ENCODE measurements around the gene CD4.

Gene CD4

DNA sequence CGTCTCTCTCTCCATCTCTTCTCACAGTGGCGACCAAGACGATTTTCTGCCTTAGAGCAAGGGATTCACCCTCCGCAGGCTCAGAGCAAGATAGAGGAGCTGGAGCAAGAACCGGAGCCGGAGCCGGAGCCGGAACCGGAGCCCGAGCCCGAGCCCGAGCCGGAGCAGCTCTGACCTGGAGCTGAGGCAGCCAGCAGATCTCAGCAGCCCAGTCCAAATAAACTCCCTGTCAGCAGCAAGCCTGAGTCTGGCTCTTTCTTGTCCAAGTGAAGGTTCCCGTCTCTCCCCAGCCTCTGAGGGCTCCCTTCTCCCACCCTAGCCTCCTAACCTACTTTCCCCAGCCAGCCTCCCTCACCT lies 11.1 kb upstream of the CD4 start:
- Mint-ChIP-seq H3K4me1 (ENCODE audit: low read depth) (peaks cover 47% of the 10 kb centered on the region), H3K36me3 (ENCODE audit: low read depth) (no peaks in the 10 kb centered on the region), H3K27me3 (peaks cover 56% of the 10 kb centered on the region), H3K27ac (peak overlapping the region; percentile 74), H3K9me3 (no peaks in the 10 kb centered on the region), H3K4me3 (peak overlapping the region; percentile 78)
- intact Hi-C loops (cut with micrococcal nuclease) = loop anchor here (5.0 kb wide), 1 partner anchor 161 kb away; no protein-coding TSS in a partner anchor

DNA sequence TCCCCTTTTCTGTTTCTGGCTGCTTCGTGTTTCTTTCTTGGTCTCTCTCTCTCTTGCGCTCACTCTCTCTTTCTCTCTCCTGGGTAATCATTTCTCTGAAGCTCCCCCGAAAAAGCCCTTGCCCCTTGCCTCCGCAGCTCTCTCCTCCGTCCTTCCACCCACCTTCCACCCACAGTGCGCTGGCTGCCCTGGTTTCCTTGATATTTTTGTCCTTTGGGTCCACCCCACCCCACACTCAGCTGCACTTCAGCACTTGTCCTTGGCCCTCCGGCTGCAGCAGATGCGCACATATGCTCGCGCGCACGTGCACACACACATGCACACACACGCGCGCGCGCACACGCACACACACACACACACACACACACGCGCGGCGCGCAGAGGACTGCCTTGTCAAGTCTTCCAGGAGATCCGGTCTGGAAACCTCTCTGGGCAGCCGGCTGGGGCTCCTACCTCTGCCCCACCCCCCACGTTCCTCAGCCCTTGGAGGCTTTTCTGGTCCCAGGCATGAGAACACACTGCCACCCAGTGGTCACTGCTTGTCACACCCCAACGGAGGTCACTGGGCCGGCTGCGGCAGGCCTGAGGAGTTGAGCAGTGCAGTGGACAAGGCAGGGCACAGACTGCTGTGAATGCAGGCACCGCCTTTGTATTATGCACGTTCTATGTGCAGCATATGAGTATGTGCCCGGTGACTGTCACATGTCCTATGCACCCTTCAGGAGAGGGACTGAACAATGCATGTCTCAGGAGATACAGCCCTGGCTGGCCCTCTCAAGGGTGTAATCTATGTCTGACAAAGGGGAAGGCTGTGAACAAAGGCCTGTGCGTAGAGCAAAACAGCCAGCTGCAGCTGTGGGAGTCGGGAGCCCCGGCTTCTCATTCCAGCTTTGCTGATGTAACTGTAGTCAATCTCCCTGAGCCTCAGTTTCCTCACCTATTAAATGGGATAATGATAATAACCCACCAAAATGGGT lies 10.5 kb upstream of the CD4 start:
- Mint-ChIP-seq H3K4me3 (peak overlapping the region; percentile 78), H3K9me3 (no peaks in the 10 kb centered on the region), H3K27me3 (peaks cover 49% of the 10 kb centered on the region), H3K27ac (peak overlapping the region; percentile 74), H3K36me3 (ENCODE audit: low read depth) (no peaks in the 10 kb centered on the region), H3K4me1 (ENCODE audit: low read depth) (peaks cover 47% of the 10 kb centered on the region)
- intact Hi-C loops (cut with micrococcal nuclease) = loop anchor here (1.0 to 5.0 kb wide), 3 partner anchors 26 to 162 kb away; partner anchors contain the start of gene MLF2

DNA sequence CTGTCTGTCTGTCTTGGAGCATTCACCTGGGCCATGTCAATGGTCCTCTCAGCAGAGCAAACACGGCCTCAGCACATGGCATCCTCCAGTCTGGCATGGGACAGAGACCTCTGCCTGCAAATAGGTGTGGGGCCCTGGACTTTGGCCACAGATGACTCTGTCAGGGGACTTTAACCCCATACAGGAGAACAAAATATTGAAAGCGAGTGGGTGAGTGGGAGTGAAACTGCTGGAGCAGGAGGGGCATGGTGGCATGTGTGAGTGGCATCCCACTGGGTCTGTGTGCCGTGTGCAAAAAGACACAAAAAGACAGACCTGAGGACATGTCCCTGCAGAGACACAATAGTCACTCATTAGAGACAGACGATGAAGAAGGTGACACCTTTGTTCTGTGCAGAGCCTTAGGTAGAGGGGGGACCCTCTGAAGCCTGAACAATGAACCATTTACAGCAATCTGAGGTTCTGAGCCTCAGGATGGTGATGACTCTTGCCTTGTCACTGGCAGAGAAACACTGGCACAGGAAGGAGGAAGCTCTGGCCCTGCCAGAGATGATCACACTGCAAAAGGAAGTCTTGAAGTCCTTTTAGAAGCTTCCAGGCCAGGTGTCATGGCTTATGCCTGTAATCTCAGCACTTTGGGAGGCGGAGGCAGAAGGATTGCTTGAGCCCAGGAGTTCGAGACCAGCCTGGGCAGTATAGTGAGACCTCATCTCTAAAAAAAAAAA lies 9.5 kb upstream of the CD4 start:
- intact Hi-C loops (cut with micrococcal nuclease) = loop anchor here (1.0 to 5.0 kb wide), 3 partner anchors 27 to 163 kb away; partner anchors contain the start of gene MLF2
- Mint-ChIP-seq H3K27ac (peak overlapping the region; percentile 74), H3K4me1 (ENCODE audit: low read depth) (peaks cover 47% of the 10 kb centered on the region), H3K27me3 (peaks cover 39% of the 10 kb centered on the region), H3K36me3 (ENCODE audit: low read depth) (no peaks in the 10 kb centered on the region), H3K4me3 (no peak overlapping the region), H3K9me3 (no peaks in the 10 kb centered on the region)

DNA sequence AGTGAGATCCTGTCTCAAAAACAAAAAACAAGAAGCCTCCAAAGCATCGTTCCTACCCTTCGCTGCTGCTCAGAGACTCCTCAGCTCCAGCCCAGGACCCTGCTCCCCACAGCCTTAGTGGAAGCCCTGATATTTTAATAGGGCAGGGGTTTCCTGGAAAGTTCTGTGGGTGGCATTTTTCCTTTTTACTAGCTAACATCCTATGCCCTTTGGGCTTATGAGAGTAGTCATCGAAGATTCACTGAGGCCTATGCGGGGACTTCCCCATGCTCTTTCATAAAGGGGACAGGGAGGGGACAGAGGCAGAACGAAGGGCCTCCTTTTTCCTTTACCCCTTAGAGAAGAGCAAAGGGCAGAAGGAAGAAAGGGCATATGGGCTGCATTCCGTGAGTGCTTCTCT lies 8.8 kb upstream of the CD4 start:
- intact Hi-C loops (cut with micrococcal nuclease) = no loop called here
- Mint-ChIP-seq H3K4me3 (no peak overlapping the region), H3K9me3 (no peaks in the 10 kb centered on the region), H3K27me3 (peaks cover 32% of the 10 kb centered on the region), H3K36me3 (ENCODE audit: low read depth) (no peaks in the 10 kb centered on the region), H3K4me1 (ENCODE audit: low read depth) (peaks cover 53% of the 10 kb centered on the region), H3K27ac (peak overlapping the region; percentile 44)

DNA sequence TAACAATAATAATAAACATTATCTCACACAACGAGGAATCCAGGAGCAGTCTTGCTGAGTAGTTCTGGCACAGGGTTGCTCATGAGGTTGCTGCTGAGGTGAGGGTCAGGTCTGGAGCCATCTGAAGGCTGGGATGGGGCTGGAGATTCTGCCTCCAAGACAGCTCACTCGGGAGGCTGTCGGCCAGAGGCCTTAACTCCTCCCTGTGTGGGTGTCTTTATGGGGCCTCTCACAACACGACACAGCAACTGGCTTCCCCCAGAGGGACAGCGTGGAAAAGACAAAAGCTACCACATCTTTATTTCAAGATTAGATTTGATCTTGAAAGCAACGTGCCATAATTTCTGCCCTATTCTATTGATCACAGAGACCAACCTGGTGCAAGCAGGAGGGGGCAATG lies 7.2 kb upstream of the CD4 start:
- no peak overlapping the region for H3K27ac Mint-ChIP-seq

DNA sequence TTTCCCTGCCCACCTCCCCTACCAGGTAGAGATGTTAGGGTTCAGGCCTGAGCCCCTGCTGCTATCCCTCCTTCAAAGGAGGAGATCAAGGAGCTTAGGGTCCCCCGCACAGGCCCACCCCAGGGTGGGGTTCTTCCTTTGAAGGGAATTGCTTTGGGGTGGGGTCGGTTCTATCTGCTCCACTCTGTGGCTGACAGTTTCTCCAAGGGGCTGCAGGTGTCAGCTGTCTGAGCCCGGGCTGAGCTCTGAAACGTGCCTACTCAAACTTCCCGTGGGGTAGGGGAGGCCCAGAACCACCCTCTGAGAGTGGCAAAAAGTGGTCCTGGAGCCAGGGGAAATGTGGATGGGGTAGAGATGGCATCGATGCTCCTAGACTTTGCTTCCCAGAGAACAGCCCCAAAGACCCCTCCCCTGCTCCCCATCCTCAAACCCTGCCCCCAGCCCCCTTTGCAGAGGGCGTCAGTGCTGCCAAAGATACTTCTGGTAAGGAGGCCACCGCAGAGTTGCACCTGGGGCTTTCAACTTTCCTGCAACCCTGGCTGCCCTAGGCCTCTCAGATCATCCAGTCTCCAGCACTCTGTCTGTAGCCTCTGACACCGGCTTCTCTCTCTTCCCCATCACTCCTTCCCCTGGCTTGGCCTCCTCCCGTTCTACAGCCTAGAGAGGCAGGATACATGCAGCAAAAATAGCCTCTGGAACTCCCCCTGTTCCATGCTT lies 6.3 kb upstream of the CD4 start:
- no peaks in the 10 kb centered on the region for H3K36me3 Mint-ChIP-seq (ENCODE audit: low read depth)
- intact Hi-C loops (cut with micrococcal nuclease) = no loop called here
- peaks cover 67% of the 10 kb centered on the region for H3K4me1 Mint-ChIP-seq (ENCODE audit: low read depth)
- H3K27ac Mint-ChIP-seq = peak overlapping the region; percentile 73
- H3K9me3 Mint-ChIP-seq = no peaks in the 10 kb centered on the region
- H3K27me3 Mint-ChIP-seq = peaks cover 9% of the 10 kb centered on the region
- H3K4me3 Mint-ChIP-seq = no peak overlapping the region

More for the DNA sequence above, 7.2 kb upstream of the CD4 start:
- no peaks in the 10 kb centered on the region for H3K36me3 Mint-ChIP-seq (ENCODE audit: low read depth)
- intact Hi-C loops (cut with micrococcal nuclease) = no loop called here
- H3K9me3 Mint-ChIP-seq = no peaks in the 10 kb centered on the region
- H3K4me3 Mint-ChIP-seq = no peak overlapping the region
- H3K4me1 Mint-ChIP-seq (ENCODE audit: low read depth) = peaks cover 68% of the 10 kb centered on the region
- H3K27me3 Mint-ChIP-seq = peaks cover 18% of the 10 kb centered on the region

DNA sequence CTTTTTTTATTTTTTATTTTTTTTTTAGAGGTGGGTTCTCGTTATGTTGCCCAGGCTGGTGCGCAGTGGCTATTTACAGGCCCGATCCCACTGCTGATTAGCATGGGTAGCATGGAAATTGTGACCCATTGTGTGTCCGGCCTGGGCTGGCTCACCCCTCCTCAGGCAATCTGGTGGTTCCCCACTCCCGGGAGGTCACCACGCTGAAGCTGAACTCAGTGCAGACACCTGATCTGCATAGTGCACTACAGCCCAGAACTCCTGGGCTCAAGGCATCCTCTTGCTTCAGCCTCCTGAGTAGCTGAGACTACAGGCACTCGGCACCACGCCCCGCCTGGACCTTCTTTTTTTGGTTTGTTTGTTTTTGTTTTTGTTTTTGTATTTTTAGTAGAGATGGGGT lies 5.5 kb upstream of the CD4 start:
- peaks cover under 1% of the 10 kb centered on the region for H3K27me3 Mint-ChIP-seq
- peaks cover 66% of the 10 kb centered on the region for H3K4me1 Mint-ChIP-seq (ENCODE audit: low read depth)
- H3K9me3 Mint-ChIP-seq = no peaks in the 10 kb centered on the region
- intact Hi-C loops (cut with micrococcal nuclease) = no loop called here
- H3K36me3 Mint-ChIP-seq (ENCODE audit: low read depth) = no peaks in the 10 kb centered on the region
- H3K27ac Mint-ChIP-seq = peak overlapping the region; percentile 73
- H3K4me3 Mint-ChIP-seq = no peak overlapping the region

DNA sequence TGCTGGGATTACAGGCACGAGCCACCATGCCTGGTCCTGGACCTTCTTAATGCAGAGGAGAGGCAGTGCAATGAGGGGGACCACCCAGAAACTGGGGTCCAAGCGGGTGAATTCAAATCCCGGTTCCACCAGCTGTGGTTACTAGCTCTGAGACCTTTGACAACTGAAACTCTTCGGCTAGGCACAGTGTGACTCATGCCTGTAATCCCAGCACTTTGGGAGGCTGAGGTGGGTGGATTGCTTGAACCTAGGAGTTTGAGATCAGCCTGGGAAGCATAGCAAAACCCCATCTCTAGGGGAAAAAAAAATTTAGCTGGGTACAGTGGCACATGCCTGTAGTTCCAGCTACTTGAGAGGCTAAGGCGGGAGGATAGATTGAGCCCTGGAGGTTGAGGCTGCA lies 5.0 kb upstream of the CD4 start:
- H3K27ac Mint-ChIP-seq = peak overlapping the region; percentile 73
- intact Hi-C loops (cut with micrococcal nuclease) = no loop called here

DNA sequence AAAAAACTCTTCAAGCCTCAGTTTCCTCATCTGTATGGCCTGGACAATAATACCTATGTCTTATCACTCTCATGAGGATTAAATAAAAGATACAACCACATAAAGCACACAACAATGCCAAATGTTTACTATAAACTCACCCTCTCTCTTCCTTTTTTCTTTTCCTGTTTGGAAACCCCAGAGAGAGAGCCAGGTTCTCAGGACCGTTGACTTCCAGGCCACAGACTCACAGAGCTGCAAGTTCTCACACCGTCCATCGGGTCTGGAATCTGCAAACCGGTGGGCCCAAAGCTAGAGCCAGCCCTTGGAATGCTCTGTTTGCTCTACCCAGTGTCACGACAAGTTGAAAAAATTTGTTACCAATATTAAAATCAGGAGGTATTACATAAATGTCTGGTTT lies 4.6 kb upstream of the CD4 start:
- H3K36me3 Mint-ChIP-seq (ENCODE audit: low read depth) = peaks cover 4% of the 10 kb centered on the region
- peak overlapping the region; percentile 37 for H3K4me3 Mint-ChIP-seq
- H3K4me1 Mint-ChIP-seq (ENCODE audit: low read depth) = peaks cover 64% of the 10 kb centered on the region
- intact Hi-C loops (cut with micrococcal nuclease) = loop anchor here (5.0 kb wide), 1 partner anchor 38 kb away; the partner anchor contains the start of gene GPR162
- H3K9me3 Mint-ChIP-seq = no peaks in the 10 kb centered on the region
- no peaks in the 10 kb centered on the region for H3K27me3 Mint-ChIP-seq
- H3K27ac Mint-ChIP-seq = peak overlapping the region; percentile 73

More for the DNA sequence above, 5.0 kb upstream of the CD4 start:
- Mint-ChIP-seq H3K4me3 (no peak overlapping the region), H3K4me1 (ENCODE audit: low read depth) (peaks cover 66% of the 10 kb centered on the region), H3K9me3 (no peaks in the 10 kb centered on the region), H3K36me3 (ENCODE audit: low read depth) (no peaks in the 10 kb centered on the region), H3K27me3 (no peaks in the 10 kb centered on the region)

DNA sequence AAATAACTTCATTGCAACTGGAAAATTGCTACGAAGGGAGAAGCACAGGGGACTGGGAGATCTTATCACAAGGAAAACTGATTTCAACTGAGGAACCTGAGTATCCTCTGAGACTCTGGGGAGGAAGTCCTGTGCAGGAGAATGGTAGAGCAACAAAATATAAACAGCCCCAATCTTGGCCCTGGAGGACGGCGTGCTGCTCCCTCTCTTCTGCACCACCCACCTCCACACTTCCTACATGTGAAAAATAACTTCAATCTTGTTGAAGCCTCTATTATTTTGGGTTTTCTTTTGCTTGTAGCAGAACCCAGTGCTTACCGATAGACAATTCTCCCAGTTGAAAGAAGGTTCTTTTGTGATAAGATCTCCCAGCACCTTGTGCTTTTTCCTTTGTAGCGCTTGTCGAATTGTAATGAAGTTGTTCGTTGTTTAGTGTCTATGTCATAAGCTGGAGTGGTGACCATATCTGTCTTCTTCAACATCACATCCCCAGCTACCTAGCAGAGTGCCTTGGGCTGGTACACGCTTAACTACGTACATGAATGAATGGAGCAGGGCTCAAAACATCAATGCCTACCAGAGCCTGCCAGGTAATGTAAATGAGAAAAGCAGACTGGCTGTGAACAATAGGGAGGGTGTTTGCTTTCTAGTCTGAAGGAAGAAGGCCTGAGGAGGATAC lies 2.8 kb upstream of the CD4 start:
- Mint-ChIP-seq H3K4me1 (ENCODE audit: low read depth) (peaks cover 61% of the 10 kb centered on the region), H3K4me3 (no peak overlapping the region), H3K9me3 (no peaks in the 10 kb centered on the region), H3K27me3 (no peaks in the 10 kb centered on the region), H3K36me3 (ENCODE audit: low read depth) (peaks cover 9% of the 10 kb centered on the region), H3K27ac (peak overlapping the region; percentile 63)
- intact Hi-C loops (cut with micrococcal nuclease) = loop anchor here (5.0 kb wide), 1 partner anchor 36 kb away; the partner anchor contains the start of gene GPR162

DNA sequence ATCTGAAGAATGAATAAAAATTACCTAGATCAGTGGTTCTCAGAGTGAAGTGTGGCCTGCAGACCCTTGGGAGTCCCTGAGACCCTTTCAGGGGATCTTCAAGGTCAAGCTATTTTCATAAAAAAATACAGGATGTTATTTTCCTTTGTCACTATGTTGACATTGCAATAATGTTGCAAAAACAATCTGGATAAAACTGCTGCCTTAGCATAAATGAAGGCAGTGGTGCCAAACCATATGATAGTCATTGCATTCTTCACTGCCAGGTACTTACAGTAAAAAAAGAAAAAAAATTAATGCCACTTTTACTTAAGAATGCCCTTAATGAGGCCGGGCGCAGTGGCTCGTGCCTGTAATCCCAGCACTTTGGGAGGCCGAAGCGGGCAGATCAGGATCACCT lies 2.0 kb upstream of the CD4 start:
- Mint-ChIP-seq H3K27ac (peak overlapping the region; percentile 63), H3K9me3 (no peaks in the 10 kb centered on the region), H3K4me1 (ENCODE audit: low read depth) (peaks cover 69% of the 10 kb centered on the region), H3K4me3 (no peak overlapping the region), H3K27me3 (no peaks in the 10 kb centered on the region), H3K36me3 (ENCODE audit: low read depth) (peaks cover 17% of the 10 kb centered on the region)
- intact Hi-C loops (cut with micrococcal nuclease) = loop anchor here (5.0 kb wide), 1 partner anchor 35 kb away; the partner anchor contains the start of gene GPR162

DNA sequence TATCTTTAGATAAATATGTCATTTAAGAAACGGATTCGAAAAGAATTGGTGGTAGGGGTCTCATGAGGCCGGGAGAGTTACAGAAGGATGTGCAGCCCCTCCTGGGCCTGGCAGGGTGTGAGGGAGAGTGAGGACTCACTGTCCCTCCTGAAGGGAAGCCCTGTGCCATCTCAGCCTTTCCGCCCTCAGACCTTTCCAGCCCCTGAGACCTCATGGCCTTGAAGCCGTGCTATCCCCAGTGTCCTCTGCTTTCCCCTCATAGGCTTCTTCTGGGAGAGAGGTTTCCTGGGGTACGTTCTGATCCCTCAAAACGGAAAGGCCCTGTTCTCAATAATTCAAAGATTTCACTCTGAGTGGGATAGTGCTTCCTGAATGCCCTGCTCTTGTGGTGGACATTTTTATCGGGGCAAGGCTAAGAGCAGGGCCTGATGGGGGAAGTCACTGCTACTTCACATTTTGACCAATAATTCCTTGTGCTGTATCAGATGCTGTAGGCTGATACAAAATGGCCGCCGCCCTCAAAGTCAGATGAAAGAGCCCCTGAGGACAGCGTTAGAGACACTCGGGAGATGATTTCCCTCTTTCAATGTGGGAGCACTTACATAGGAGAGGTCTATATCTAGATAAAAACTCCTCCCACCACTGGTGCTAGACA lies 1.3 kb downstream of the CD4 start:
- Mint-ChIP-seq H3K36me3 (ENCODE audit: low read depth) (peaks cover 50% of the 10 kb centered on the region), H3K27ac (peak overlapping the region; percentile 93), H3K4me1 (ENCODE audit: low read depth) (peaks cover 62% of the 10 kb centered on the region), H3K9me3 (no peaks in the 10 kb centered on the region), H3K4me3 (peak overlapping the region; percentile 88), H3K27me3 (no peaks in the 10 kb centered on the region)
- intact Hi-C loops (cut with micrococcal nuclease) = loop anchor here (5.0 kb wide), 1 partner anchor 38 kb away; the partner anchor contains the start of gene MLF2
